Stimulated activated CD8-positive, alpha-beta memory T cell treated with anti-CD3 and anti-CD28 coated beads, Interleukin-12 subunit alpha, Interleukin-12 subunit beta, amount 100 ng/mL, for 1 hour (primary cell): ENCODE results near the gene AJM1.
A peak's percentile ranks its signal among the peaks of the same experiment; 100 is the strongest.
"Not testable (repeated sequence)": the region's sequence is repeated elsewhere in the genome, so short reads cannot be mapped to it uniquely, and the experiment has no call there.

Source experiments
- DNase-seq: peaks from one replicate; pipeline ENCODE4 v3.0.0-alpha.2; 2020; ENCODE audit warnings: low read depth

AJM1 gene

GRCh38 chr9:136831720-136832104, 10.6 kb upstream of the AJM1 start:
- DNase-seq: no peak

GRCh38 chr9:136832581-136832980, 9.7 kb upstream of the AJM1 start:
- no peak for DNase-seq

GRCh38 chr9:136833381-136834048, 8.8 kb upstream of the AJM1 start:
- DNase-seq: not testable (repeated sequence)

GRCh38 chr9:136835162-136835931, 6.9 kb upstream of the AJM1 start:
- no peak for DNase-seq

GRCh38 chr9:136835932-136836904, 6.1 kb upstream of the AJM1 start:
- DNase-seq: no peak

- no peak for DNase-seq
Observed at GRCh38 chr9:136837146-136837855, 5.0 kb upstream of the AJM1 start.

- not testable (repeated sequence) for DNase-seq
Observed at GRCh38 chr9:136837856-136838277, 4.4 kb upstream of the AJM1 start.

- no peak for DNase-seq
Observed at GRCh38 chr9:136838314-136839228, 3.7 kb upstream of the AJM1 start.

GRCh38 chr9:136839229-136840139, 2.8 kb upstream of the AJM1 start:
- no peak for DNase-seq

- DNase-seq: no peak
Observed at GRCh38 chr9:136840140-136840876, 2.0 kb upstream of the AJM1 start.

GRCh38 chr9:136840877-136841645, 1.2 kb upstream of the AJM1 start:
- DNase-seq: no peak

- not testable (repeated sequence) for DNase-seq
Observed at GRCh38 chr9:136841646-136842379, 465 bp upstream of the AJM1 start.

- not testable (repeated sequence) for DNase-seq
Observed at GRCh38 chr9:136843159-136843800, 1.0 kb downstream of the AJM1 start.

GRCh38 chr9:136843801-136844740, 1.8 kb downstream of the AJM1 start:
- DNase-seq: peak; percentile 34

- DNase-seq: no peak
Observed at GRCh38 chr9:136844761-136845464, 2.6 kb downstream of the AJM1 start.
